C4-2B (cell line): ENCODE results near the gene SACM1L.

ENCODE experiments used
- CTCF ChIP-seq: fragments of 450-650 bp; conservative IDR thresholded peaks from 2 replicates; pipeline ENCODE4 v1.5.1; 2017; ENCODE audit warnings: mild to moderate bottlenecking
- ZFX ChIP-seq: fragments of 450-650 bp; IDR thresholded peaks from 2 replicates; pipeline ENCODE4 v1.6.1; 2017

GRCh38 chr3:45657853-45658252 is 31.3 kb upstream of the SACM1L start:
- TF ChIP-seq CTCF (no peak), ZFX (no peak)
